ENCODE measurements around the gene PCLO. TPM values are rescaled to one million over a fixed set of nuclear protein-coding genes. Genes with fewer than 3 reads are reported as not detected.

PCLO gene
- total RNA-seq, 1 donor from 2014 or later = 6.7 TPM

GRCh38 chr7:83201355-83201754 is 38.7 kb upstream of the PCLO start:
- H3K27ac Mint-ChIP-seq = no peak overlapping the region
- no peaks in the 10 kb centered on the region for H3K4me1 Mint-ChIP-seq (ENCODE audit: unreplicated experiment)
- DNase-seq (ENCODE audit: extremely low spot score, unreplicated experiment) = no peak
- no peak for TF ChIP-seq CTCF (conservative IDR thresholded peaks at IDR 0.05)
- no peaks in the 10 kb centered on the region for H3K36me3 Mint-ChIP-seq
- no peaks in the 10 kb centered on the region for H3K27me3 Mint-ChIP-seq
- no peak overlapping the region for H3K4me3 Mint-ChIP-seq
- no peaks in the 10 kb centered on the region for H3K9me3 Mint-ChIP-seq

DNA sequence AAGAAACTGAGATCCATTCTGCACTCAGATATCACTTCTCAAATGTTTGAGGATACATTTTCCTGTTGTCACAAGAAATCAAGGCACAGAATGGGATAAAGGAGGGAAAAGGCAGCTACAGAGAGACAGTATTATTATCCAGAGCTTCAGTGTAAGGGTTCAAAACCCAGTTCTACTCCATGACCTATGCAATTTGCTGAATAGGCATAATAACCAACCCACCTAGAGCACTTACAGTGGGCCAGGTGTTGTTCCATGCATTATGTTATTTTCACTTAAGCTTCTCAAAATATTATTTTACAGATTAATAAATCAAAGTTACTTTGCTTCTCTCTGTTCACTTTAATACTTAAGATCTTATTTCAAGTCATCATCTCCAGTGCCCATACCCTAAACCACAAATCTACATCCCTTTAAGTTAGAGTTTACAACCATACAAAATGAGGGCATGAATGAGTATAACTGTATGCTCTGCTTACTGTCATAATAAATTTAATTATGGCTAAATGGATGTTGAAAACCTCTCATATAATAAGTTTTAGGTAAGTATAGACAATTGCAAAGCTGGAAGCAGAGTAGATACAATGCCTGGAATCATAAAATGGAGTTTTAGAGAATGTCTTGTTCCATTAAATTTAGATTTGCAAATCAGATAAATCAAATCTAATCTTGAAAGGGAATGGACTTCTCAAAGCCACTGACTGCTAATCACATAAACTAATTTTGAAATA is 28.1 kb upstream of the PCLO start:
- DNase-seq (ENCODE audit: extremely low spot score, unreplicated experiment) = no peak
- Mint-ChIP-seq H3K27ac (no peak overlapping the region), H3K4me3 (no peak overlapping the region), H3K9me3 (no peaks in the 10 kb centered on the region), H3K4me1 (ENCODE audit: unreplicated experiment) (no peaks in the 10 kb centered on the region), H3K27me3 (no peaks in the 10 kb centered on the region), H3K36me3 (no peaks in the 10 kb centered on the region)
- no peak for TF ChIP-seq CTCF (conservative IDR thresholded peaks at IDR 0.05)

GRCh38 chr7:83178796-83179195 is 16.1 kb upstream of the PCLO start:
- Mint-ChIP-seq H3K4me3 (no peak overlapping the region), H3K9me3 (no peaks in the 10 kb centered on the region), H3K4me1 (ENCODE audit: unreplicated experiment) (no peaks in the 10 kb centered on the region), H3K27me3 (no peaks in the 10 kb centered on the region), H3K27ac (no peak overlapping the region), H3K36me3 (no peaks in the 10 kb centered on the region)
- no peak for TF ChIP-seq CTCF (conservative IDR thresholded peaks at IDR 0.05)
- DNase-seq (ENCODE audit: extremely low spot score, unreplicated experiment) = no peak

DNA sequence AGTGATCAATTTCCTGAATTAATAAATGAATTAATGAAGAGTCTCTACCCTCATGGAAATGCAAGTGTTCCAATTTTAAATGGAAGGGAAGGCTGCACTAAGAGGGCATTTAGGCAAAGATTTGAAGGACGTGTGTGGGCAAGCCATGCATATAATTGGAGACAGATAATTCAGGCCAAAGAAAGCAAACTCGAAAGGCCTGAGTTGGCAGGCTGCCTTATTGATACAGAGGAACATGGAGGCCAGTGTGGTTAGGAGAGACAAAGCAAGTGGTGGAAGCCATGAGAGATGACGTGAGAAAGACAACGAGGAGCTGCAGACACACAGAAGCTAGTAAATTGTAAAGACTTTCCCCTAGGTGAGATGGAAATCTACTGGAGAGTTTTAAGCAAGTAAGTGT is 15.4 kb upstream of the PCLO start:
- no peak overlapping the region for H3K4me3 Mint-ChIP-seq
- no peak overlapping the region for H3K27ac Mint-ChIP-seq
- DNase-seq (ENCODE audit: extremely low spot score, unreplicated experiment) = no peak
- H3K4me1 Mint-ChIP-seq (ENCODE audit: unreplicated experiment) = no peaks in the 10 kb centered on the region
- TF ChIP-seq CTCF (conservative IDR thresholded peaks at IDR 0.05) = no peak
- no peaks in the 10 kb centered on the region for H3K9me3 Mint-ChIP-seq
- H3K36me3 Mint-ChIP-seq = no peaks in the 10 kb centered on the region
- H3K27me3 Mint-ChIP-seq = no peaks in the 10 kb centered on the region

DNA sequence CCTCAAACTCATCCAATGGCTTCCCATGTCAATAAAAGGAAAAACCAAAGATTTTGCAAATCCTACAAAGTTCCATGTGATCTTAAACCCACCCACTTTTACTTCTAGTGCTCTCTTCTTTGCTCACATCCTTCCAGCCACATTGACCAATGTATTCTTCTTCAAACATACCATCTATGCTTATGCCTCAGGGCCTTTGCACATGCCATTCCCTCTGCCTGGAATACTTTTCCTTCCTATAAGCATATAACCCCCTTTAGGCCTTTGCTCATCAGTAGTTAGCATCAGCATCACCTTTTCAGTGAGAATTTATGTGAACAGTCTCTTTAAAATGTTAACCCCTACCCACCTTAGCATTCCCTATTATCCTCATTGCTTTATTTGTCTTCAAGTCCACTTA is 11.0 kb upstream of the PCLO start:
- no peak overlapping the region for H3K4me3 Mint-ChIP-seq
- H3K27ac Mint-ChIP-seq = no peak overlapping the region
- H3K27me3 Mint-ChIP-seq = no peaks in the 10 kb centered on the region
- DNase-seq (ENCODE audit: extremely low spot score, unreplicated experiment) = no peak
- no peaks in the 10 kb centered on the region for H3K36me3 Mint-ChIP-seq
- TF ChIP-seq CTCF (conservative IDR thresholded peaks at IDR 0.05) = no peak
- H3K9me3 Mint-ChIP-seq = no peaks in the 10 kb centered on the region
- no peaks in the 10 kb centered on the region for H3K4me1 Mint-ChIP-seq (ENCODE audit: unreplicated experiment)

Data from type B pancreatic cell (in vitro differentiated cells).